H9 (cell line): ENCODE results near the gene DPEP3. TPM values are rescaled to one million over a fixed set of nuclear protein-coding genes. Genes with fewer than 3 reads are reported as not detected.

ENCODE experiments used
- DNase-seq: peaks from one replicate; pipeline ENCODE4 v3.0.0-alpha.2; 2017
- H2AFZ ChIP-seq: one replicate; pipeline ENCODE4 v1.6.1; 2013; ENCODE audit warnings: mild to moderate bottlenecking, low read length, control low read depth, moderate library complexity
- H2AK5ac ChIP-seq: 2 replicates; pipeline ENCODE4 v1.6.1; 2013; ENCODE audit warnings: low read length, control low read depth, mixed read lengths; ENCODE audit not compliant: insufficient read length
- H2BK120ac ChIP-seq: one replicate; pipeline ENCODE4 v1.6.1; 2013; ENCODE audit warnings: low read depth, mild to moderate bottlenecking, low read length, control low read depth, inconsistent platforms; ENCODE audit not compliant: poor library complexity, severe bottlenecking
- H2BK12ac ChIP-seq: 2 replicates; pipeline ENCODE4 v1.6.1; 2013; ENCODE audit warnings: low read length, control low read depth, mixed read lengths, low read depth; ENCODE audit not compliant: insufficient read length
- H2BK15ac ChIP-seq: 2 replicates; pipeline ENCODE4 v1.6.1; 2013; ENCODE audit warnings: low read depth, low read length, control low read depth
- H2BK20ac ChIP-seq: one replicate; pipeline ENCODE4 v1.6.1; 2013; ENCODE audit warnings: low read depth, mild to moderate bottlenecking, low read length, control low read depth, inconsistent platforms; ENCODE audit not compliant: poor library complexity, severe bottlenecking
- H2BK5ac ChIP-seq: 2 replicates; pipeline ENCODE4 v1.6.1; 2013; ENCODE audit warnings: low read length, control low read depth, mixed read lengths; ENCODE audit not compliant: insufficient read length
- H3K14ac ChIP-seq: 2 replicates; pipeline ENCODE4 v1.6.1; 2013; ENCODE audit warnings: low read length, control low read depth; ENCODE audit not compliant: insufficient read depth
- H3K18ac ChIP-seq: 2 replicates; pipeline ENCODE4 v1.6.1; 2013; ENCODE audit warnings: low read depth, mild to moderate bottlenecking, mixed read lengths, low read length, control low read depth; ENCODE audit not compliant: insufficient read length
- H3K23ac ChIP-seq: 2 replicates; pipeline ENCODE4 v1.6.1; 2013; ENCODE audit warnings: low read length, control low read depth, mixed read lengths, low read depth; ENCODE audit not compliant: insufficient read length
- H3K23me2 ChIP-seq: 2 replicates; pipeline ENCODE4 v1.6.1; 2013; ENCODE audit warnings: low read depth, mild to moderate bottlenecking, mixed read lengths, low read length, control low read depth; ENCODE audit not compliant: insufficient read length, poor library complexity, severe bottlenecking
- H3K27ac ChIP-seq: 2 replicates; pipeline ENCODE4 v1.5.1; 2013; ENCODE audit warnings: low read length, control low read depth, mixed read lengths, low read depth; ENCODE audit not compliant: insufficient read length
- H3K27me3 ChIP-seq: 2 replicates; pipeline ENCODE4 v1.6.1; 2013; ENCODE audit warnings: low read length, control low read depth, inconsistent platforms; ENCODE audit not compliant: insufficient read depth
- H3K4ac ChIP-seq: 2 replicates; pipeline ENCODE4 v1.6.1; 2013; ENCODE audit warnings: low read depth, mild to moderate bottlenecking, control low read depth, inconsistent platforms, low read length, moderate library complexity
- H3K4me1 ChIP-seq: 2 replicates; pipeline ENCODE4 v1.6.1; 2013; ENCODE audit warnings: low read length, control low read depth, inconsistent platforms; ENCODE audit not compliant: insufficient read depth
- H3K4me2 ChIP-seq: 2 replicates; pipeline ENCODE4 v1.6.1; 2013; ENCODE audit warnings: low read length, control low read depth, mixed read lengths; ENCODE audit not compliant: insufficient read length, insufficient read depth
- H3K56ac ChIP-seq: 2 replicates; pipeline ENCODE4 v1.6.1; 2013; ENCODE audit warnings: low read depth, mild to moderate bottlenecking, mixed read lengths, low read length, control low read depth; ENCODE audit not compliant: insufficient read length
- H3K79me1 ChIP-seq: 2 replicates; pipeline ENCODE4 v1.6.1; 2013; ENCODE audit warnings: low read depth, mild to moderate bottlenecking, moderate library complexity, low read length, control low read depth, inconsistent platforms; ENCODE audit not compliant: insufficient read depth, poor library complexity, severe bottlenecking
- H3K79me2 ChIP-seq: 2 replicates; pipeline ENCODE4 v1.6.1; 2013; ENCODE audit warnings: low read length, control low read depth, inconsistent platforms; ENCODE audit not compliant: insufficient read depth
- H3K9ac ChIP-seq: 2 replicates; pipeline ENCODE4 v1.6.1; 2013; ENCODE audit warnings: low read length, control low read depth, mixed read lengths; ENCODE audit not compliant: insufficient read length; ENCODE audit errors: extremely low read depth
- H3K9me3 ChIP-seq: one replicate; pipeline ENCODE4 v1.6.1; 2013; ENCODE audit warnings: low read depth, low read length, inconsistent platforms; ENCODE audit not compliant: control insufficient read depth
- H3T11ph ChIP-seq: one replicate; pipeline ENCODE4 v1.6.1; 2013; ENCODE audit warnings: mild to moderate bottlenecking, low read length, control low read depth, inconsistent platforms
- H4K20me1 ChIP-seq: one replicate; pipeline ENCODE4 v1.6.1; 2013; ENCODE audit not compliant: control insufficient read depth, insufficient read length, insufficient read depth
- H4K5ac ChIP-seq: 2 replicates; pipeline ENCODE4 v1.6.1; 2013; ENCODE audit warnings: low read depth, mild to moderate bottlenecking, mixed read lengths, low read length, control low read depth; ENCODE audit not compliant: insufficient read length
- H4K8ac ChIP-seq: replicated peaks from 2 replicates; pipeline ENCODE4 v1.6.1; 2013; ENCODE audit warnings: low read length, control low read depth, mixed read lengths, low read depth; ENCODE audit not compliant: insufficient read length
- H4K91ac ChIP-seq: 2 replicates; pipeline ENCODE4 v1.6.1; 2013; ENCODE audit warnings: low read depth, mild to moderate bottlenecking, moderate library complexity, mixed read lengths, low read length, control low read depth; ENCODE audit not compliant: insufficient read length
- H3K27ac Mint-ChIP-seq, 3 experiments: 2 replicates in 2 of 3; 3 replicates in 1 of 3; pipeline ENCODE4 v1.8.0; 2020 to 2021; ENCODE audit warnings: mixed read lengths in 3 of 3, mild to moderate bottlenecking in 1 of 3, moderate library complexity in 1 of 3
- H3K27me3 Mint-ChIP-seq: 2 replicates; pipeline ENCODE4 v1.8.0; 2021; ENCODE audit warnings: low read depth, mild to moderate bottlenecking, moderate library complexity, mixed read lengths
- H3K36me3 Mint-ChIP-seq, 3 experiments: 2 replicates in 2 of 3; 3 replicates in 1 of 3; pipeline ENCODE4 v1.8.0; 2020 to 2021; ENCODE audit warnings: low read depth in 3 of 3, mixed read lengths in 3 of 3; ENCODE audit not compliant: insufficient read depth in 1 of 3
- H3K4me1 Mint-ChIP-seq, 2 experiments: 2 replicates each; pipeline ENCODE4 v1.8.0; 2020; ENCODE audit warnings: mixed read lengths in 2 of 2
- H3K4me3 Mint-ChIP-seq, 2 experiments: 2 replicates in 1 of 2; 3 replicates in 1 of 2; pipeline ENCODE4 v1.8.0; 2020 to 2021; ENCODE audit warnings: mild to moderate bottlenecking in 2 of 2, mixed read lengths in 2 of 2, moderate library complexity in 1 of 2
- H3K9me3 Mint-ChIP-seq, 2 experiments: 2 replicates in 1 of 2; 3 replicates in 1 of 2; pipeline ENCODE4 v1.8.0; 2020; ENCODE audit warnings: mild to moderate bottlenecking in 2 of 2, mixed read lengths in 2 of 2, moderate library complexity in 1 of 2
- CTCF ChIP-seq: fragments of 200-600 bp; sonication (generic); conservative IDR thresholded peaks from 3 replicates; pipeline ENCODE4 v1.8.0; 2021; ENCODE audit warnings: antibody characterized with exemption, mild to moderate bottlenecking
- WGBS: extraction: QIAGEN DNeasy Blood & Tissue Kit; methylation state at CpG from one replicate; pipeline ENCODE4 v1.1.7; 2013; ENCODE audit warnings: missing lambda C conversion rate, low lambda C conversion rate, mixed read lengths; ENCODE audit not compliant: insufficient read length; ENCODE audit errors: extremely low coverage; 5-methylcytosine and 5-hydroxymethylcytosine counted together
- total RNA-seq: library from RNA; stranded (reverse); gene quantifications from 2 replicates; pipeline ENCODE4 v1.2.1, GENCODE V29; 2021

Gene DPEP3
- total RNA-seq, 1 experiment from 2014 or later, result 0.68 TPM

GRCh38 chr16:67950335-67950843 is 29.9 kb downstream of the DPEP3 start:
- H3K23ac ChIP-seq, result no peak overlapping the region
- H3K27ac Mint-ChIP-seq, result no peak overlapping the region
- H3K4ac ChIP-seq, result no peak overlapping the region
- no peaks in the 10 kb centered on the region for H3K4me1 ChIP-seq
- no peak overlapping the region for H2BK5ac ChIP-seq
- H3K14ac ChIP-seq, result no peak overlapping the region
- H3K79me2 ChIP-seq, result no peaks in the 10 kb centered on the region
- H2BK15ac ChIP-seq, result no peak overlapping the region
- H2BK120ac ChIP-seq, result no peak overlapping the region
- H3K4me1 Mint-ChIP-seq, result no peaks in the 10 kb centered on the region
- no peak overlapping the region for H2AK5ac ChIP-seq
- no peak overlapping the region for H3K27ac ChIP-seq
- H3K36me3 Mint-ChIP-seq, result peaks cover 18 to 78% (median 53%) of the 10 kb centered on the region in 3 experiments; a peak in 6 of 7 replicates
- H3K56ac ChIP-seq, result no peak overlapping the region
- no peak for TF ChIP-seq CTCF
- no peak overlapping the region for H2BK20ac ChIP-seq
- H4K5ac ChIP-seq, result no peak overlapping the region
- no peaks in the 10 kb centered on the region for H4K20me1 ChIP-seq
- H3K18ac ChIP-seq, result no peak overlapping the region
- H3K27me3 Mint-ChIP-seq, result no peaks in the 10 kb centered on the region
- no peak overlapping the region for H2AFZ ChIP-seq
- no peaks in the 10 kb centered on the region for H3K23me2 ChIP-seq
- no peak overlapping the region for H3K4me3 Mint-ChIP-seq
- no peaks in the 10 kb centered on the region for H3K9me3 Mint-ChIP-seq
- no peak overlapping the region for H3T11ph ChIP-seq
- H3K79me1 ChIP-seq, result no peaks in the 10 kb centered on the region
- DNase-seq, result no peak
- no peak overlapping the region for H3K4me2 ChIP-seq
- no peak overlapping the region for H3K9ac ChIP-seq
- no peak overlapping the region for H4K8ac ChIP-seq
- no peak overlapping the region for H2BK12ac ChIP-seq
- no CpG with 5 or more reads among the region's 16 CpGs for WGBS
- H3K9me3 ChIP-seq, result no peaks in the 10 kb centered on the region
- H4K91ac ChIP-seq, result no peak overlapping the region
- H3K27me3 ChIP-seq, result no peaks in the 10 kb centered on the region
